MM.1S (cell line): Measurements from ENCODE around the gene TESK2.

Experiments used
- EZH2 ChIP-seq: fragments of 300-600 bp; sonication (generic); optimal IDR thresholded peaks from 2 replicates; pipeline ENCODE3; 2017; ENCODE audit warnings: low read depth, mild to moderate bottlenecking, antibody characterized with exemption, low read length, mixed read lengths
- TF ChIP-seq, protein P1 (sequence below): fragments of 300-600 bp; sonication (generic); IDR thresholded peaks from 2 replicates; pipeline ENCODE4 v1.5.1; 2016; ENCODE audit warnings: antibody characterized with exemption, low read length, mixed read lengths

DNA sequence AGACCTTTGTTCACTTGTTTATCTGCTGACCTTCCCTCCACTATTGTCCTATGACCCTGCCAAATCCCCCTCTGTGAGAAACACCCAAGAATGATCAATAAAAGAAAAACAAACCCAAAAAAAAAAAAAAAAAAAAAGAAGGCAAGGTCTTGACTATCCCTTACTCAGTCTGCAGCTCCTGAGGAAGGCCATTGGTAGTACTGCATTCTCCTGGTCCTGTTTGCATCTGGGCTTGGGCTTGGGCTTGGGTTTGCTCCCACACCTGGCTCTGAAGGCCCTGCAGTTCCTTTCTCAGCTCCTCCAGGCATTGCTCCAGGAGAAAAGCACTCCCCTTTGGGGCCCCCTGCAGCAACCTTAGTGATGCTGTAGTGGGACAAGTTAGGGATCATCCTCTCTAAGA lies 7.3 kb upstream of the TESK2 start:
- TF ChIP-seq, protein P1, sequence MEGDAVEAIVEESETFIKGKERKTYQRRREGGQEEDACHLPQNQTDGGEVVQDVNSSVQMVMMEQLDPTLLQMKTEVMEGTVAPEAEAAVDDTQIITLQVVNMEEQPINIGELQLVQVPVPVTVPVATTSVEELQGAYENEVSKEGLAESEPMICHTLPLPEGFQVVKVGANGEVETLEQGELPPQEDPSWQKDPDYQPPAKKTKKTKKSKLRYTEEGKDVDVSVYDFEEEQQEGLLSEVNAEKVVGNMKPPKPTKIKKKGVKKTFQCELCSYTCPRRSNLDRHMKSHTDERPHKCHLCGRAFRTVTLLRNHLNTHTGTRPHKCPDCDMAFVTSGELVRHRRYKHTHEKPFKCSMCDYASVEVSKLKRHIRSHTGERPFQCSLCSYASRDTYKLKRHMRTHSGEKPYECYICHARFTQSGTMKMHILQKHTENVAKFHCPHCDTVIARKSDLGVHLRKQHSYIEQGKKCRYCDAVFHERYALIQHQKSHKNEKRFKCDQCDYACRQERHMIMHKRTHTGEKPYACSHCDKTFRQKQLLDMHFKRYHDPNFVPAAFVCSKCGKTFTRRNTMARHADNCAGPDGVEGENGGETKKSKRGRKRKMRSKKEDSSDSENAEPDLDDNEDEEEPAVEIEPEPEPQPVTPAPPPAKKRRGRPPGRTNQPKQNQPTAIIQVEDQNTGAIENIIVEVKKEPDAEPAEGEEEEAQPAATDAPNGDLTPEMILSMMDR = no peak
- TF ChIP-seq EZH2 = no peak
